K562 (cell line): ENCODE measurements around the gene EIF5. TPM values are rescaled to one million over a fixed set of nuclear protein-coding genes. Genes with fewer than 3 reads are reported as not detected.

Source experiments
- GTF2E2 ChIP-seq: fragments of 200-800 bp; sonication (Bioruptor generic); IDR thresholded peaks from 2 replicates; pipeline ENCODE4 v1.6.1; 2016; ENCODE audit warnings: missing genetic modification characterization, missing compliant biosample characterization
- JUN ChIP-seq, 2 experiments: sonication (generic) in 1 of 2; formaldehyde crosslinking in 1 of 2; IDR thresholded peaks; 2 replicates each; pipeline versions ENCODE4 v1.6.1 to v1.8.0; 2012 to 2022; ENCODE audit warnings: borderline replicate concordance in 2 of 2, mild to moderate bottlenecking in 2 of 2, improper control_type of control experiment in 1 of 2, low read depth in 1 of 2, low read length in 1 of 2, missing genetic modification reagents in 1 of 2
- PHB ChIP-seq: fragments of 250-450 bp; sonication (Bioruptor Pico); IDR thresholded peaks from 2 replicates; pipeline ENCODE4 v1.5.0; 2021
- PML ChIP-seq: IDR thresholded peaks from 2 replicates; pipeline ENCODE4 v1.6.1; 2012; ENCODE audit warnings: low read length, inconsistent platforms
- PTTG1 ChIP-seq: fragments of 450-650 bp; IDR thresholded peaks from 2 replicates; pipeline ENCODE4 v1.6.1; 2016; ENCODE audit warnings: low read depth, mild to moderate bottlenecking, missing genetic modification characterization, missing compliant biosample characterization
- SMARCA5 ChIP-seq: fragments of 450-650 bp; IDR thresholded peaks from 2 replicates; pipeline ENCODE4 v1.6.1; 2016
- SNIP1 ChIP-seq: fragments of 450-650 bp; IDR thresholded peaks from 2 replicates; pipeline ENCODE4 v1.7.1; 2017; ENCODE audit warnings: low read depth, mild to moderate bottlenecking
- TCF7 ChIP-seq: sonication (generic); IDR thresholded peaks from 2 replicates; pipeline ENCODE4 v1.6.1; 2016; ENCODE audit warnings: antibody characterized with exemption, borderline replicate concordance
- polyA plus RNA-seq, 8 experiments: library from polyadenylated mRNA; depleted of rRNA in 4 of 8; stranded (reverse) in 5 of 8; unstranded in 3 of 8; fragments of >200 nt; fragmentation: Nextera tagmentation in 2 of 8; fragmentation: Illumina TruSeq in 1 of 8; extraction: Ambion mirVana in 2 of 8; extraction: Trizol in 1 of 8; gene quantifications; 2 replicates each; pipeline versions ENCODE4 v1.2.1 to v1.2.3, GENCODE V29; 2011 to 2014; ENCODE audit warnings: inconsistent platforms in 1 of 8, missing spikeins in 1 of 8
- total RNA-seq, 7 experiments: library from RNA; depleted of rRNA in 6 of 7; stranded (reverse); fragments of >200 nt in 6 of 7; fragmentation: Illumina TruSeq in 2 of 7; extraction: Trizol in 2 of 7; gene quantifications; 2 replicates each; pipeline versions ENCODE4 v1.2.1 to v1.2.3, GENCODE V29; 2011 to 2021; ENCODE audit warnings: low replicate concordance in 1 of 7
- TF ChIP-seq, protein P1 (sequence below): fragments of 450-650 bp; IDR thresholded peaks from 2 replicates; pipeline ENCODE4 v1.6.1; 2018; ENCODE audit not compliant: partially characterized antibody
- TF ChIP-seq, protein P2 (sequence below): fragments of 200-600 bp; sonication (generic); IDR thresholded peaks from one replicate; pipeline ENCODE4 v1.6.1; 2012; ENCODE audit warnings: mild to moderate bottlenecking, low read depth, low read length, inconsistent platforms
- TF ChIP-seq, protein P3 (sequence below): sonication (generic); formaldehyde crosslinking; IDR thresholded peaks from 2 replicates; pipeline ENCODE4 v1.8.0; 2022; ENCODE audit warnings: mild to moderate bottlenecking, missing genetic modification reagents

Gene EIF5
- total and polyA plus RNA-seq, 9 of the 15 experiments (the other 6 are each of a cell fraction or from before 2014, with no cell fraction given), result 92.7 to 442 (median 190) TPM

DNA sequence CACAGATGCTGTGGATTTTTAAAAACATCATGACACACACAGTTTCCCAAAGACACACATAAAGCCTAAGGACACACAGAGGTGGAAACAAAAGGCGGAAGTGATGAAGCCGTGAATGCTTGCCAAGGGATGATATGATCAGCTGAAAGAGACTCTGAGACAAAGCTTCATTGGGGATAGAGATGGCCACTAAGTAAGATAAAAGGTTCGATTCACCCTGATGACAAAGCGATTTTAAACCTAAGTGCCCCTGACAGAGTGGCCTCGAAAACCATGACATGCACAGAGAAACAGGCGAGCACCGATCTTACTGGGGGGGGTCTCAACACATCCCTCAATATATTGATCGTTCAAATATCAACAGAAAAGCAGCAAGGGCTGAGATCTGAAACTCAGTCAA lies 20.3 kb upstream of the EIF5 start (continued):
- TF ChIP-seq, protein P1, sequence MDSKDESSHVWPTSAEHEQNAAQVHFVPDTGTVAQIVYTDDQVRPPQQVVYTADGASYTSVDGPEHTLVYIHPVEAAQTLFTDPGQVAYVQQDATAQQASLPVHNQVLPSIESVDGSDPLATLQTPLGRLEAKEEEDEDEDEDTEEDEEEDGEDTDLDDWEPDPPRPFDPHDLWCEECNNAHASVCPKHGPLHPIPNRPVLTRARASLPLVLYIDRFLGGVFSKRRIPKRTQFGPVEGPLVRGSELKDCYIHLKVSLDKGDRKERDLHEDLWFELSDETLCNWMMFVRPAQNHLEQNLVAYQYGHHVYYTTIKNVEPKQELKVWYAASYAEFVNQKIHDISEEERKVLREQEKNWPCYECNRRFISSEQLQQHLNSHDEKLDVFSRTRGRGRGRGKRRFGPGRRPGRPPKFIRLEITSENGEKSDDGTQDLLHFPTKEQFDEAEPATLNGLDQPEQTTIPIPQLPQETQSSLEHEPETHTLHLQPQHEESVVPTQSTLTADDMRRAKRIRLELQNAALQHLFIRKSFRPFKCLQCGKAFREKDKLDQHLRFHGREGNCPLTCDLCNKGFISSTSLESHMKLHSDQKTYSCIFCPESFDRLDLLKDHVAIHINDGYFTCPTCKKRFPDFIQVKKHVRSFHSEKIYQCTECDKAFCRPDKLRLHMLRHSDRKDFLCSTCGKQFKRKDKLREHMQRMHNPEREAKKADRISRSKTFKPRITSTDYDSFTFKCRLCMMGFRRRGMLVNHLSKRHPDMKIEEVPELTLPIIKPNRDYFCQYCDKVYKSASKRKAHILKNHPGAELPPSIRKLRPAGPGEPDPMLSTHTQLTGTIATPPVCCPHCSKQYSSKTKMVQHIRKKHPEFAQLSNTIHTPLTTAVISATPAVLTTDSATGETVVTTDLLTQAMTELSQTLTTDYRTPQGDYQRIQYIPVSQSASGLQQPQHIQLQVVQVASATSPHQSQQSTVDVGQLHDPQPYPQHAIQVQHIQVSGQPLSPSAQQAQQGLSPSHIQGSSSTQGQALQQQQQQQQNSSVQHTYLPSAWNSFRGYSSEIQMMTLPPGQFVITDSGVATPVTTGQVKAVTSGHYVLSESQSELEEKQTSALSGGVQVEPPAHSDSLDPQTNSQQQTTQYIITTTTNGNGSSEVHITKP, result no peak
- TF ChIP-seq SMARCA5 (no peak), PHB (no peak), TCF7 (no peak), JUN (IDR thresholded peaks at IDR 0.05; ENCODE audit: borderline replicate concordance, low read depth, low read length) (0 out of 2 replicates have a peak, but pooled peaks have one; percentile 31), JUN (CRISPR knock-in tag; IDR thresholded peaks at IDR 0.05; ENCODE audit: borderline replicate concordance) (no peak), PTTG1 (no peak), GTF2E2 (tag) (no peak), PML (no peak), SNIP1 (no peak)
- TF ChIP-seq, protein P2, sequence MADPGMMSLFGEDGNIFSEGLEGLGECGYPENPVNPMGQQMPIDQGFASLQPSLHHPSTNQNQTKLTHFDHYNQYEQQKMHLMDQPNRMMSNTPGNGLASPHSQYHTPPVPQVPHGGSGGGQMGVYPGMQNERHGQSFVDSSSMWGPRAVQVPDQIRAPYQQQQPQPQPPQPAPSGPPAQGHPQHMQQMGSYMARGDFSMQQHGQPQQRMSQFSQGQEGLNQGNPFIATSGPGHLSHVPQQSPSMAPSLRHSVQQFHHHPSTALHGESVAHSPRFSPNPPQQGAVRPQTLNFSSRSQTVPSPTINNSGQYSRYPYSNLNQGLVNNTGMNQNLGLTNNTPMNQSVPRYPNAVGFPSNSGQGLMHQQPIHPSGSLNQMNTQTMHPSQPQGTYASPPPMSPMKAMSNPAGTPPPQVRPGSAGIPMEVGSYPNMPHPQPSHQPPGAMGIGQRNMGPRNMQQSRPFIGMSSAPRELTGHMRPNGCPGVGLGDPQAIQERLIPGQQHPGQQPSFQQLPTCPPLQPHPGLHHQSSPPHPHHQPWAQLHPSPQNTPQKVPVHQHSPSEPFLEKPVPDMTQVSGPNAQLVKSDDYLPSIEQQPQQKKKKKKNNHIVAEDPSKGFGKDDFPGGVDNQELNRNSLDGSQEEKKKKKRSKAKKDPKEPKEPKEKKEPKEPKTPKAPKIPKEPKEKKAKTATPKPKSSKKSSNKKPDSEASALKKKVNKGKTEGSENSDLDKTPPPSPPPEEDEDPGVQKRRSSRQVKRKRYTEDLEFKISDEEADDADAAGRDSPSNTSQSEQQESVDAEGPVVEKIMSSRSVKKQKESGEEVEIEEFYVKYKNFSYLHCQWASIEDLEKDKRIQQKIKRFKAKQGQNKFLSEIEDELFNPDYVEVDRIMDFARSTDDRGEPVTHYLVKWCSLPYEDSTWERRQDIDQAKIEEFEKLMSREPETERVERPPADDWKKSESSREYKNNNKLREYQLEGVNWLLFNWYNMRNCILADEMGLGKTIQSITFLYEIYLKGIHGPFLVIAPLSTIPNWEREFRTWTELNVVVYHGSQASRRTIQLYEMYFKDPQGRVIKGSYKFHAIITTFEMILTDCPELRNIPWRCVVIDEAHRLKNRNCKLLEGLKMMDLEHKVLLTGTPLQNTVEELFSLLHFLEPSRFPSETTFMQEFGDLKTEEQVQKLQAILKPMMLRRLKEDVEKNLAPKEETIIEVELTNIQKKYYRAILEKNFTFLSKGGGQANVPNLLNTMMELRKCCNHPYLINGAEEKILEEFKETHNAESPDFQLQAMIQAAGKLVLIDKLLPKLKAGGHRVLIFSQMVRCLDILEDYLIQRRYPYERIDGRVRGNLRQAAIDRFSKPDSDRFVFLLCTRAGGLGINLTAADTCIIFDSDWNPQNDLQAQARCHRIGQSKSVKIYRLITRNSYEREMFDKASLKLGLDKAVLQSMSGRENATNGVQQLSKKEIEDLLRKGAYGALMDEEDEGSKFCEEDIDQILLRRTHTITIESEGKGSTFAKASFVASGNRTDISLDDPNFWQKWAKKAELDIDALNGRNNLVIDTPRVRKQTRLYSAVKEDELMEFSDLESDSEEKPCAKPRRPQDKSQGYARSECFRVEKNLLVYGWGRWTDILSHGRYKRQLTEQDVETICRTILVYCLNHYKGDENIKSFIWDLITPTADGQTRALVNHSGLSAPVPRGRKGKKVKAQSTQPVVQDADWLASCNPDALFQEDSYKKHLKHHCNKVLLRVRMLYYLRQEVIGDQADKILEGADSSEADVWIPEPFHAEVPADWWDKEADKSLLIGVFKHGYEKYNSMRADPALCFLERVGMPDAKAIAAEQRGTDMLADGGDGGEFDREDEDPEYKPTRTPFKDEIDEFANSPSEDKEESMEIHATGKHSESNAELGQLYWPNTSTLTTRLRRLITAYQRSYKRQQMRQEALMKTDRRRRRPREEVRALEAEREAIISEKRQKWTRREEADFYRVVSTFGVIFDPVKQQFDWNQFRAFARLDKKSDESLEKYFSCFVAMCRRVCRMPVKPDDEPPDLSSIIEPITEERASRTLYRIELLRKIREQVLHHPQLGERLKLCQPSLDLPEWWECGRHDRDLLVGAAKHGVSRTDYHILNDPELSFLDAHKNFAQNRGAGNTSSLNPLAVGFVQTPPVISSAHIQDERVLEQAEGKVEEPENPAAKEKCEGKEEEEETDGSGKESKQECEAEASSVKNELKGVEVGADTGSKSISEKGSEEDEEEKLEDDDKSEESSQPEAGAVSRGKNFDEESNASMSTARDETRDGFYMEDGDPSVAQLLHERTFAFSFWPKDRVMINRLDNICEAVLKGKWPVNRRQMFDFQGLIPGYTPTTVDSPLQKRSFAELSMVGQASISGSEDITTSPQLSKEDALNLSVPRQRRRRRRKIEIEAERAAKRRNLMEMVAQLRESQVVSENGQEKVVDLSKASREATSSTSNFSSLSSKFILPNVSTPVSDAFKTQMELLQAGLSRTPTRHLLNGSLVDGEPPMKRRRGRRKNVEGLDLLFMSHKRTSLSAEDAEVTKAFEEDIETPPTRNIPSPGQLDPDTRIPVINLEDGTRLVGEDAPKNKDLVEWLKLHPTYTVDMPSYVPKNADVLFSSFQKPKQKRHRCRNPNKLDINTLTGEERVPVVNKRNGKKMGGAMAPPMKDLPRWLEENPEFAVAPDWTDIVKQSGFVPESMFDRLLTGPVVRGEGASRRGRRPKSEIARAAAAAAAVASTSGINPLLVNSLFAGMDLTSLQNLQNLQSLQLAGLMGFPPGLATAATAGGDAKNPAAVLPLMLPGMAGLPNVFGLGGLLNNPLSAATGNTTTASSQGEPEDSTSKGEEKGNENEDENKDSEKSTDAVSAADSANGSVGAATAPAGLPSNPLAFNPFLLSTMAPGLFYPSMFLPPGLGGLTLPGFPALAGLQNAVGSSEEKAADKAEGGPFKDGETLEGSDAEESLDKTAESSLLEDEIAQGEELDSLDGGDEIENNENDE, result no peak
- TF ChIP-seq, protein P3, sequence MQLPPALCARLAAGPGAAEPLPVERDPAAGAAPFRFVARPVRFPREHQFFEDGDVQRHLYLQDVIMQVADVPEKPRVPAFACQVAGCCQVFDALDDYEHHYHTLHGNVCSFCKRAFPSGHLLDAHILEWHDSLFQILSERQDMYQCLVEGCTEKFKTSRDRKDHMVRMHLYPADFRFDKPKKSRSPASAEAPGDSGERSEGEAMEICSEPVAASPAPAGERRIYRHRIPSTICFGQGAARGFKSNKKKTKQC, result no peak
